HEK293T (cell line): ENCODE results near the gene IFT52.

Experiments
- FOXK2 ChIP-seq: fragments of 450-650 bp; IDR thresholded peaks from 2 replicates; pipeline ENCODE4 v1.6.1; 2016; ENCODE audit warnings: mild to moderate bottlenecking
- SP1 ChIP-seq: fragments of 450-650 bp; IDR thresholded peaks from 2 replicates; pipeline ENCODE4 v1.6.1; 2017
- ZNF384 ChIP-seq: fragments of 450-650 bp; IDR thresholded peaks from 2 replicates; pipeline ENCODE4 v1.6.1; 2016

DNA sequence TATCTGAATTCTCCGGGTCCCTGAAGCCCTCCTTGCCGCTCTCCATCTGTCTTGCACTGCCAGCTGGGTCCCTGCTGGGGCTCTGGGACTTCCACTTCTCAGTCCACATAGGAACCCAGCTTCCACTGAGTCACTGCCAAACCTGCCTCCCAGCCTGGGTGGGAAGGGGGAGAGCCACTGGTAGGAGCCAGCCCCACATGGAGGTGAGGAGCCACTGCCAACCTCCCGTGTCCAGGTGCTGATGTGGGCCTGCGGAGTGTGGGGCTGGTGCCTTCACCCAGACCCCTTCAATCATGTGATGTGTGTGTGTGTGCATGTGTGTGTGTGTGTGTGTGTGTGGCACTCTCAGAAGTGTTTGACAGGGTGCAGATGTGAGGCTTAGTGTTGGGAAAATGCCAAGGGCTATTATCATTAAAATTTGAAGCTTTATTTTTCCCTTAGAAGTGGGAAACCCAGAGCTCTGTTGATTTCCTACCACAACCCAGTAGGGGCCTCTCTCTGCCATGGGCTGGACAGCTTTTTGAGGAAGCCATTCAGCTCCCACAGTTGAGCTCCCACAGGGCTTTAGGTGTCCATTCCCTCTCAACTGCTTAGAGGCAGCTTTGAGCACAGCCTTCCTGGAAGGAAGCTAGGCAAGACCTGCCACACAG lies 41.2 kb upstream of the IFT52 start:
- TF ChIP-seq SP1 (no peak), ZNF384 (no peak), FOXK2 (no peak)
